ENCODE data around the gene AMZ1. TPM values are rescaled to one million over a fixed set of nuclear protein-coding genes. Genes with fewer than 3 reads are reported as not detected.

Gene AMZ1
- total RNA-seq, 1 experiment from 2014 or later, result 0.74 TPM

DNA sequence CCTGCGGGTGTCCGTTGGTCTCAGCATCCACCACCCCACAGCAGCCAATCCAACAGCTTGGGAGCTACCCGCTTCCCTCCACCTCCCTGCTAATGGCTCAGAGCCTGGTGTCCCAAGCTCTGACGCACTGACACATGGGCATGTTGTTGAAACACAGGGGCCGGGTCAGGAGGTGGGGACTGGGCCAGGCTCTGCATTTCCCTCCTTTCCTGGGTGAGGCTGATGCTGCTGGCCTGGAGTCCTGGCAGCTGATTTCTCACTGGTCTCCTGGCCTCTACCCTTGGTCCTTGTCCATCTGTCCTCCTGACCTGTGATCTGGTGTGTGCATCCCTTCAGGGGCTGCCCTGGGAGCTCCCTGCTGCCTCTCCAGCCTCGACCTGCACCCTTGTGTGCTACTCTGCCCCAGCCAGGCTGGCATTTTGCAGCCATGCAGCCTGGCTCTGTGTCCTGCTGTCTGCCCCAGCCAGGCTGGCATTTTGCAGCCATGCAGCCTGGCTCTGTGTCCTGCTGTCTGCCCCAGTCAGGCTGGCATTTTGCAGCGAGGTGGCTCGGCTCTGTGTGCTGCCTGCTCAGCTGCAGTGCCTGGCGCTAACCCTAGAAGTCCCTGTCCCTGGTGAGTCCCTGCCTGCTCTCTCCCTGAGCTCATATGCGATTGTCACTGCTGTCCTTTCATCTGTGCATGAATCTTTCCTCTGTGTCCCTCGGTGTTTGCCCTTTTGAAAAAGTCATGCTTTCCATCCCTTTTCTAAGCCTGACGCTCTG lies 14.0 kb downstream of the AMZ1 start:
- H4K8ac ChIP-seq (replicated peaks; ENCODE audit: insufficient read length, low read depth, low read length), result no peak overlapping the region
- no peaks in the 10 kb centered on the region for H3K9me3 Mint-ChIP-seq
- H3K27me3 Mint-ChIP-seq (ENCODE audit: low read depth), result peaks cover 2% of the 10 kb centered on the region
- no peak overlapping the region; a peak in 1 of 7 replicates for H3K27ac Mint-ChIP-seq
- H3K18ac ChIP-seq (ENCODE audit: insufficient read length, low read depth, low read length), result no peak overlapping the region
- H2BK5ac ChIP-seq (ENCODE audit: insufficient read length, low read length), result no peak overlapping the region
- no peaks in the 10 kb centered on the region for H3K79me2 ChIP-seq (ENCODE audit: insufficient read depth, low read length)
- H3K9me3 ChIP-seq (ENCODE audit: control insufficient read depth, low read depth, low read length), result no peaks in the 10 kb centered on the region
- H3K4me3 Mint-ChIP-seq, result no peak overlapping the region
- no peak overlapping the region for H2BK120ac ChIP-seq (ENCODE audit: low read depth, low read length, poor library complexity, severe bottlenecking)
- TF ChIP-seq, protein P1, sequence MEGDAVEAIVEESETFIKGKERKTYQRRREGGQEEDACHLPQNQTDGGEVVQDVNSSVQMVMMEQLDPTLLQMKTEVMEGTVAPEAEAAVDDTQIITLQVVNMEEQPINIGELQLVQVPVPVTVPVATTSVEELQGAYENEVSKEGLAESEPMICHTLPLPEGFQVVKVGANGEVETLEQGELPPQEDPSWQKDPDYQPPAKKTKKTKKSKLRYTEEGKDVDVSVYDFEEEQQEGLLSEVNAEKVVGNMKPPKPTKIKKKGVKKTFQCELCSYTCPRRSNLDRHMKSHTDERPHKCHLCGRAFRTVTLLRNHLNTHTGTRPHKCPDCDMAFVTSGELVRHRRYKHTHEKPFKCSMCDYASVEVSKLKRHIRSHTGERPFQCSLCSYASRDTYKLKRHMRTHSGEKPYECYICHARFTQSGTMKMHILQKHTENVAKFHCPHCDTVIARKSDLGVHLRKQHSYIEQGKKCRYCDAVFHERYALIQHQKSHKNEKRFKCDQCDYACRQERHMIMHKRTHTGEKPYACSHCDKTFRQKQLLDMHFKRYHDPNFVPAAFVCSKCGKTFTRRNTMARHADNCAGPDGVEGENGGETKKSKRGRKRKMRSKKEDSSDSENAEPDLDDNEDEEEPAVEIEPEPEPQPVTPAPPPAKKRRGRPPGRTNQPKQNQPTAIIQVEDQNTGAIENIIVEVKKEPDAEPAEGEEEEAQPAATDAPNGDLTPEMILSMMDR (conservative IDR thresholded peaks at IDR 0.05), result no peak
- no CpG with 5 or more reads among the region's 12 CpGs for WGBS (ENCODE audit: extremely low coverage, insufficient read length, low lambda C conversion rate)
- H3K27me3 ChIP-seq (ENCODE audit: insufficient read depth, low read length), result no peaks in the 10 kb centered on the region
- no peak overlapping the region for H3K27ac ChIP-seq (ENCODE audit: insufficient read length, low read depth, low read length)
- H3K23ac ChIP-seq (ENCODE audit: insufficient read length, low read depth, low read length), result no peak overlapping the region
- H2BK15ac ChIP-seq (ENCODE audit: low read depth, low read length), result no peak overlapping the region
- H4K91ac ChIP-seq (ENCODE audit: insufficient read length, low read depth, low read length), result no peak overlapping the region
- no peaks in the 10 kb centered on the region for H4K20me1 ChIP-seq (ENCODE audit: control insufficient read depth, insufficient read depth, insufficient read length)
- no peak overlapping the region for H2AK5ac ChIP-seq (ENCODE audit: insufficient read length, low read length)
- H3K4me1 ChIP-seq (ENCODE audit: insufficient read depth, low read length), result no peaks in the 10 kb centered on the region
- no peak overlapping the region for H3T11ph ChIP-seq (ENCODE audit: low read length)
- H4K5ac ChIP-seq (ENCODE audit: insufficient read length, low read depth, low read length), result no peak overlapping the region
- H3K56ac ChIP-seq (ENCODE audit: insufficient read length, low read depth, low read length), result no peak overlapping the region
- H3K36me3 Mint-ChIP-seq (ENCODE audit: insufficient read depth in 1 of 3, low read depth in 3 of 3), result peaks cover 0 to 1% (median 0%) of the 10 kb centered on the region in 3 experiments; a peak in 2 of 7 replicates
- H3K4me1 Mint-ChIP-seq, result peaks cover 10 to 12% of the 10 kb centered on the region in 2 experiments
- no peak overlapping the region for H3K14ac ChIP-seq (ENCODE audit: insufficient read depth, low read length)
- H3K4me2 ChIP-seq (ENCODE audit: insufficient read depth, insufficient read length, low read length), result no peak overlapping the region
- no peak overlapping the region for H2BK12ac ChIP-seq (ENCODE audit: insufficient read length, low read depth, low read length)
- no peak for DNase-seq
- H3K79me1 ChIP-seq (ENCODE audit: insufficient read depth, low read depth, low read length, poor library complexity, severe bottlenecking), result no peaks in the 10 kb centered on the region
- H2AFZ ChIP-seq (ENCODE audit: low read length), result no peak overlapping the region
- H3K23me2 ChIP-seq (ENCODE audit: insufficient read length, low read depth, low read length, poor library complexity, severe bottlenecking), result no peaks in the 10 kb centered on the region
- H3K4ac ChIP-seq (ENCODE audit: low read depth, low read length), result no peak overlapping the region
- no peak overlapping the region for H2BK20ac ChIP-seq (ENCODE audit: low read depth, low read length, poor library complexity, severe bottlenecking)
- no peak overlapping the region for H3K9ac ChIP-seq (ENCODE audit: extremely low read depth, insufficient read length, low read length)

Measured in H9 (cell line).